Smooth muscle cell (in vitro differentiated cells): ENCODE measurements around the gene NT5M. TPM values are rescaled to one million over a fixed set of nuclear protein-coding genes. Genes with fewer than 3 reads are reported as not detected.
"Not testable (repeated sequence)": the region's sequence is repeated elsewhere in the genome, so short reads cannot be mapped to it uniquely, and the experiment has no call there.

Experiments
- DNase-seq: peaks from one replicate; lab custom pipeline; 2025; ENCODE audit not compliant: unreplicated experiment; lab: John Stamatoyannopoulos, UW
- H2AFZ ChIP-seq: fragments of 200-600 bp; sonication (generic); 2 replicates; pipeline ENCODE4 v1.6.0; 2016; ENCODE audit warnings: antibody characterized with exemption, low read depth, mild to moderate bottlenecking
- H3F3A ChIP-seq: fragments of 200-600 bp; sonication (generic); 2 replicates; pipeline ENCODE4 v1.6.0; 2017; ENCODE audit warnings: antibody characterized with exemption, low read depth
- H3K27ac ChIP-seq: fragments of 200-600 bp; sonication (generic); 2 replicates; pipeline ENCODE4 v1.5.1; 2016; ENCODE audit warnings: low read depth, mild to moderate bottlenecking
- H3K27me3 ChIP-seq: fragments of 200-600 bp; sonication (generic); 2 replicates; pipeline ENCODE4 v1.6.1; 2016; ENCODE audit warnings: low read depth, mild to moderate bottlenecking
- H3K36me3 ChIP-seq: fragments of 200-600 bp; sonication (generic); 2 replicates; pipeline ENCODE4 v1.5.1; 2016; ENCODE audit warnings: low read depth
- H3K4me1 ChIP-seq: fragments of 200-600 bp; sonication (generic); 2 replicates; pipeline ENCODE4 v1.5.1; 2016; ENCODE audit warnings: low read depth
- H3K4me2 ChIP-seq: fragments of 200-600 bp; sonication (generic); 2 replicates; pipeline ENCODE4 v1.6.0; 2016; ENCODE audit warnings: mild to moderate bottlenecking
- H3K4me3 ChIP-seq: fragments of 200-600 bp; sonication (generic); 2 replicates; pipeline ENCODE4 v1.5.1; 2016; ENCODE audit warnings: mild to moderate bottlenecking
- H3K79me2 ChIP-seq: fragments of 200-600 bp; sonication (generic); 2 replicates; pipeline ENCODE4 v1.6.0; 2016; ENCODE audit warnings: low read depth, mild to moderate bottlenecking
- H3K9ac ChIP-seq: fragments of 200-600 bp; sonication (generic); 2 replicates; pipeline ENCODE4 v1.6.0; 2016; ENCODE audit warnings: low read depth
- H3K9me3 ChIP-seq: fragments of 200-600 bp; sonication (generic); replicated peaks from 2 replicates; pipeline ENCODE4 v1.5.1; 2016; ENCODE audit warnings: low read depth
- H4K20me1 ChIP-seq: fragments of 200-600 bp; sonication (generic); 2 replicates; pipeline ENCODE4 v1.6.0; 2016; ENCODE audit warnings: low read depth
- CTCF ChIP-seq: fragments of 200-600 bp; sonication (generic); IDR thresholded peaks from 2 replicates; pipeline ENCODE4 v1.5.1; 2017; ENCODE audit warnings: borderline replicate concordance, mild to moderate bottlenecking, antibody characterized with exemption; ENCODE audit not compliant: insufficient read depth, poor library complexity, severe bottlenecking
- WGBS: methylation state at CpG from one replicate; pipeline ENCODE4 v1.1.7; 2016; ENCODE audit warnings: low lambda C conversion rate; 5-methylcytosine and 5-hydroxymethylcytosine counted together
- polyA plus RNA-seq: library from polyadenylated mRNA; unstranded; fragments of >200 nt; fragmentation: Nextera tagmentation; extraction: Ambion mirVana; gene quantifications from 2 replicates; pipeline ENCODE4 v1.2.1, GENCODE V29; 2016
- total RNA-seq: library from RNA; depleted of rRNA; stranded (reverse); fragments of >200 nt; gene quantifications from 2 replicates; pipeline ENCODE4 v1.2.3, GENCODE V29; 2014

Gene NT5M
- total and polyA plus RNA-seq, 2 experiments from 2014 or later: 2.5 to 6.1 TPM

GRCh38 chr17:17298108-17298507 is 5.1 kb upstream of the NT5M start:
- no peak overlapping the region for H3K4me2 ChIP-seq
- H3K9ac ChIP-seq: no peak overlapping the region
- no peaks in the 10 kb centered on the region for H4K20me1 ChIP-seq
- H3K79me2 ChIP-seq: no peaks in the 10 kb centered on the region
- 72% methylated on average over 3 of the region's 3 CpGs for WGBS
- no peaks in the 10 kb centered on the region for H3K27me3 ChIP-seq
- H3K4me3 ChIP-seq: no peak overlapping the region
- H3K4me1 ChIP-seq: no peaks in the 10 kb centered on the region
- TF ChIP-seq CTCF: no peak
- H3F3A ChIP-seq: no peaks in the 10 kb centered on the region
- no peak overlapping the region for H3K27ac ChIP-seq
- H3K9me3 ChIP-seq: no peaks in the 10 kb centered on the region
- no peaks in the 10 kb centered on the region for H3K36me3 ChIP-seq
- no peak for DNase-seq
- no peak overlapping the region for H2AFZ ChIP-seq

- Histone ChIP-seq H3K27me3 (no peaks in the 10 kb centered on the region), H3K4me2 (peak overlapping the region; percentile 73), H3K27ac (peak overlapping the region; percentile 20), H3K9ac (no peak overlapping the region), H3K36me3 (no peaks in the 10 kb centered on the region), H3K4me1 (no peaks in the 10 kb centered on the region), H4K20me1 (no peaks in the 10 kb centered on the region), H3K4me3 (peak overlapping the region; percentile 39), H2AFZ (peak overlapping the region; percentile 73), H3F3A (peaks cover 5% of the 10 kb centered on the region), H3K79me2 (no peaks in the 10 kb centered on the region), H3K9me3 (no peaks in the 10 kb centered on the region)
- DNase-seq: peak; percentile 53
- no peak for TF ChIP-seq CTCF
- WGBS: 4% methylated on average over 35 of the region's 35 CpGs
Measured at GRCh38 chr17:17300624-17301568, 2.3 kb upstream of the NT5M start.

GRCh38 chr17:17301659-17302058 is 1.5 kb upstream of the NT5M start:
- DNase-seq, H3K36me3 ChIP-seq, H3K4me3 ChIP-seq, H3F3A ChIP-seq, H3K9me3 ChIP-seq, H3K4me1 ChIP-seq, H4K20me1 ChIP-seq, H3K27ac ChIP-seq, H2AFZ ChIP-seq, H3K9ac ChIP-seq, H3K27me3 ChIP-seq, H3K79me2 ChIP-seq, H3K4me2 ChIP-seq: not testable (repeated sequence)
- WGBS: 91% methylated on average over 11 of the region's 11 CpGs

- Histone ChIP-seq H4K20me1 (no peaks in the 10 kb centered on the region), H3F3A (peaks cover 5% of the 10 kb centered on the region), H3K9me3 (no peaks in the 10 kb centered on the region), H3K36me3 (no peaks in the 10 kb centered on the region), H3K4me1 (no peaks in the 10 kb centered on the region), H3K4me3 (peak overlapping the region; percentile 59), H3K9ac (no peak overlapping the region), H2AFZ (peak overlapping the region; percentile 89), H3K27ac (no peak overlapping the region), H3K79me2 (no peaks in the 10 kb centered on the region), H3K4me2 (peak overlapping the region; percentile 100), H3K27me3 (no peaks in the 10 kb centered on the region)
- 23% methylated on average over 20 of the region's 21 CpGs for WGBS
- no peak for DNase-seq
- TF ChIP-seq CTCF: no peak
Measured at GRCh38 chr17:17303847-17304490, 796 bp downstream of the NT5M start.
